K562 (cell line): ENCODE data around the gene SUSD3. TPM values are rescaled to one million over a fixed set of nuclear protein-coding genes. Genes with fewer than 3 reads are reported as not detected.

ENCODE experiments used
- BRD9 ChIP-seq: fragments of 450-650 bp; IDR thresholded peaks from 2 replicates; pipeline ENCODE4 v1.6.1; 2018; ENCODE audit warnings: low read depth; ENCODE audit not compliant: partially characterized antibody
- BRF2 ChIP-seq: IDR thresholded peaks from 3 replicates; pipeline ENCODE4 v1.6.1; 2011; ENCODE audit warnings: borderline replicate concordance, mild to moderate bottlenecking; ENCODE audit not compliant: insufficient read length, insufficient read depth
- E4F1 ChIP-seq: fragments of 250-450 bp; sonication (Bioruptor Pico); IDR thresholded peaks from 2 replicates; pipeline ENCODE4 v1.5.0; 2021; ENCODE audit warnings: mild to moderate bottlenecking, borderline replicate concordance
- NRF1 ChIP-seq, 2 experiments: fragments of 450-650 bp; IDR thresholded peaks in 1 of 2; conservative IDR thresholded peaks in 1 of 2; 2 replicates each; pipeline ENCODE4 v1.6.1; 2014; ENCODE audit warnings: mild to moderate bottlenecking in 2 of 2
- PATZ1 ChIP-seq: fragments of 250-450 bp; sonication (Bioruptor Pico); IDR thresholded peaks from 2 replicates; pipeline ENCODE4 v1.5.0; 2020; ENCODE audit warnings: mild to moderate bottlenecking, borderline replicate concordance
- PHF21A ChIP-seq: fragments of 450-650 bp; IDR thresholded peaks from 2 replicates; pipeline ENCODE4 v1.6.1; 2017; ENCODE audit warnings: low read depth, borderline replicate concordance
- POLR2H ChIP-seq: IDR thresholded peaks from 2 replicates; pipeline ENCODE4 v1.6.1; 2016; ENCODE audit warnings: missing genetic modification characterization, low read depth, mild to moderate bottlenecking, control low read depth, missing compliant biosample characterization, moderate library complexity
- THRA ChIP-seq: fragments of 450-650 bp; IDR thresholded peaks from 2 replicates; pipeline ENCODE4 v1.6.1; 2017; ENCODE audit warnings: mild to moderate bottlenecking, moderate library complexity
- ZNF174 ChIP-seq: fragments of 250-450 bp; sonication (Bioruptor Pico); IDR thresholded peaks from 2 replicates; pipeline ENCODE4 v1.4.0; 2020; ENCODE audit warnings: mild to moderate bottlenecking
- ZNF217 ChIP-seq: sonication (generic); formaldehyde crosslinking; IDR thresholded peaks from 2 replicates; pipeline ENCODE4 v1.8.0; 2022; ENCODE audit warnings: mild to moderate bottlenecking, missing genetic modification reagents
- ZNF445 ChIP-seq: fragments of 250-450 bp; sonication (Bioruptor Pico); IDR thresholded peaks from 2 replicates; pipeline ENCODE4 v1.4.0; 2020; ENCODE audit warnings: low read depth, mild to moderate bottlenecking, moderate library complexity
- ZNF512 ChIP-seq: IDR thresholded peaks from 2 replicates; pipeline ENCODE4 v1.6.1; 2016; ENCODE audit warnings: missing genetic modification characterization, missing compliant biosample characterization
- polyA plus RNA-seq, 8 experiments: library from polyadenylated mRNA; depleted of rRNA in 4 of 8; stranded (reverse) in 5 of 8; unstranded in 3 of 8; fragments of >200 nt; fragmentation: Nextera tagmentation in 2 of 8; fragmentation: Illumina TruSeq in 1 of 8; extraction: Ambion mirVana in 2 of 8; extraction: Trizol in 1 of 8; gene quantifications; 2 replicates each; pipeline versions ENCODE4 v1.2.1 to v1.2.3, GENCODE V29; 2011 to 2014; ENCODE audit warnings: inconsistent platforms in 1 of 8, missing spikeins in 1 of 8
- total RNA-seq, 7 experiments: library from RNA; depleted of rRNA in 6 of 7; stranded (reverse); fragments of >200 nt in 6 of 7; fragmentation: Illumina TruSeq in 2 of 7; extraction: Trizol in 2 of 7; gene quantifications; 2 replicates each; pipeline versions ENCODE4 v1.2.1 to v1.2.3, GENCODE V29; 2011 to 2021; ENCODE audit warnings: low replicate concordance in 1 of 7

The SUSD3 gene
- total and polyA plus RNA-seq, 9 of the 15 experiments (the other 6 are each of a cell fraction or from before 2014, with no cell fraction given), result 1.3 to 21.7 (median 11.4) TPM

GRCh38 chr9:93010704-93011103, 47.8 kb upstream of the SUSD3 start (continued):
- TF ChIP-seq ZNF512 (tag) (no peak), POLR2H (tag) (no peak), E4F1 (CRISPR knock-in tag) (no peak), ZNF217 (CRISPR knock-in tag) (no peak), THRA (no peak), ZNF445 (CRISPR knock-in tag) (no peak), BRD9 (no peak), BRF2 (no peak), PATZ1 (CRISPR knock-in tag) (no peak), ZNF174 (CRISPR knock-in tag) (no peak), PHF21A (no peak), NRF1 (conservative IDR thresholded peaks at IDR 0.05 in 1 of 2, IDR thresholded peaks at IDR 0.05 in 1 of 2) (no peak)
